Liver (tissue), 9 donors: ENCODE results near the gene BOLA1. TPM values are rescaled to one million over a fixed set of nuclear protein-coding genes. Genes with fewer than 3 reads are reported as not detected.
A peak's percentile ranks its signal among the peaks of the same experiment; 100 is the strongest.

Experiments used
- DNase-seq: peaks from one replicate; pipeline ENCODE4 v3.0.0-alpha.2; 2017; ENCODE audit warnings: low spot score
- H3K27ac ChIP-seq, 2 donors: one replicate each; pipeline ENCODE4 v1.7.0; 2013; ENCODE audit warnings: inconsistent platforms in 2 of 2, low read length in 2 of 2, control low read depth in 1 of 2, low read depth in 1 of 2, mild to moderate bottlenecking in 1 of 2
- H3K27me3 ChIP-seq, 4 donors: one replicate each; pipeline versions ENCODE4 v1.6.1 to v1.7.0; 2013; ENCODE audit warnings: low read length in 3 of 4, inconsistent platforms in 1 of 4, mild to moderate bottlenecking in 1 of 4, moderate library complexity in 1 of 4; ENCODE audit not compliant: control insufficient read depth in 4 of 4, insufficient read depth in 4 of 4
- H3K36me3 ChIP-seq, 4 donors: one replicate each; pipeline versions ENCODE4 v1.6.1 to v1.7.0; 2013; ENCODE audit warnings: low read length in 3 of 4, mild to moderate bottlenecking in 3 of 4, low read depth in 1 of 4, moderate library complexity in 1 of 4; ENCODE audit not compliant: control insufficient read depth in 4 of 4, insufficient read depth in 3 of 4
- H3K4me1 ChIP-seq, 4 donors: one replicate each; pipeline versions ENCODE4 v1.6.1 to v1.7.0; 2013; ENCODE audit warnings: low read length in 3 of 4, mild to moderate bottlenecking in 3 of 4, moderate library complexity in 1 of 4; ENCODE audit not compliant: control insufficient read depth in 4 of 4, insufficient read depth in 4 of 4
- H3K4me3 ChIP-seq, 3 donors: one replicate each; pipeline versions ENCODE4 v1.6.1 to v1.7.0; 2013; ENCODE audit warnings: low read length in 3 of 3, control low read depth in 1 of 3, low read depth in 1 of 3, mild to moderate bottlenecking in 1 of 3
- H3K9ac ChIP-seq, 2 donors: one replicate each; pipeline ENCODE4 v1.7.0; 2013; ENCODE audit warnings: low read length in 2 of 2, mild to moderate bottlenecking in 2 of 2, moderate library complexity in 2 of 2, control low read depth in 1 of 2, low read depth in 1 of 2
- H3K9me3 ChIP-seq, 4 donors: one replicate each; pipeline versions ENCODE4 v1.6.1 to v1.7.0; 2013; ENCODE audit warnings: low read length in 3 of 4; ENCODE audit not compliant: control insufficient read depth in 4 of 4
- CTCF ChIP-seq: fragments of 150-350 bp; IDR thresholded peaks from 2 replicates; pipeline ENCODE4 v1.5.1; 2017; ENCODE audit warnings: improper control_type of control experiment, low read depth, low read length; ENCODE audit not compliant: missing input control
- EGR1 ChIP-seq, 2 donors: IDR thresholded peaks; 2 replicates each; pipeline ENCODE4 v1.6.1; 2016 to 2018; ENCODE audit warnings: antibody characterized with exemption in 2 of 2, low read depth in 2 of 2
- FOXA1 ChIP-seq: IDR thresholded peaks from 2 replicates; pipeline ENCODE4 v1.6.1; 2016; ENCODE audit warnings: antibody characterized with exemption
- FOXA2 ChIP-seq: IDR thresholded peaks from 2 replicates; pipeline ENCODE4 v1.6.1; 2016; ENCODE audit warnings: antibody characterized with exemption
- GABPA ChIP-seq, 2 donors: IDR thresholded peaks in 1 of 2; conservative IDR thresholded peaks in 1 of 2; 2 replicates each; pipeline ENCODE4 v1.6.1; 2016; ENCODE audit warnings: antibody characterized with exemption in 2 of 2, mild to moderate bottlenecking in 1 of 2, moderate library complexity in 1 of 2
- HNF4A ChIP-seq, 2 donors: conservative IDR thresholded peaks; 2 replicates each; pipeline ENCODE4 v1.6.1; 2016; ENCODE audit warnings: antibody characterized with exemption in 2 of 2, mild to moderate bottlenecking in 2 of 2
- HNF4G ChIP-seq: IDR thresholded peaks from 2 replicates; pipeline ENCODE4 v1.6.1; 2016; ENCODE audit warnings: antibody characterized with exemption
- JUND ChIP-seq, 2 donors: IDR thresholded peaks; 2 replicates each; pipeline ENCODE4 v1.6.1; 2016; ENCODE audit warnings: antibody characterized with exemption in 2 of 2
- MAX ChIP-seq: IDR thresholded peaks from 2 replicates; pipeline ENCODE4 v1.6.1; 2016; ENCODE audit warnings: antibody characterized with exemption
- NR2F2 ChIP-seq: IDR thresholded peaks from 2 replicates; pipeline ENCODE4 v1.6.1; 2016; ENCODE audit warnings: antibody characterized with exemption
- RAD21 ChIP-seq, 2 donors: IDR thresholded peaks; 2 replicates each; pipeline ENCODE4 v1.6.1; 2016; ENCODE audit warnings: antibody characterized with exemption in 2 of 2, mild to moderate bottlenecking in 2 of 2
- RXRA ChIP-seq, 2 donors: IDR thresholded peaks; 2 replicates each; pipeline ENCODE4 v1.6.1; 2017 to 2018; ENCODE audit warnings: antibody characterized with exemption in 2 of 2, mild to moderate bottlenecking in 1 of 2
- SP1 ChIP-seq: IDR thresholded peaks from 2 replicates; pipeline ENCODE4 v1.6.1; 2018; ENCODE audit warnings: antibody characterized with exemption, mild to moderate bottlenecking
- TAF1 ChIP-seq: conservative IDR thresholded peaks from 2 replicates; pipeline ENCODE4 v1.6.1; 2016; ENCODE audit warnings: antibody characterized with exemption, mild to moderate bottlenecking
- YY1 ChIP-seq: IDR thresholded peaks from 2 replicates; pipeline ENCODE4 v1.6.1; 2016; ENCODE audit warnings: antibody characterized with exemption, mild to moderate bottlenecking
- WGBS: extraction: QIAGEN DNeasy Blood & Tissue Kit; methylation state at CpG from one replicate; pipeline ENCODE4 v1.1.7; 2013; 5-methylcytosine and 5-hydroxymethylcytosine counted together
- polyA plus RNA-seq, 2 donors: library from polyadenylated mRNA; stranded (reverse) in 1 of 2; unstranded in 1 of 2; fragments of 200-250 nt in 1 of 2; fragments of >200 nt in 1 of 2; fragmentation: Nextera tagmentation in 1 of 2; extraction: Ambion mirVana in 1 of 2; gene quantifications; one replicate each; pipeline versions ENCODE4 v1.2.1 to v1.2.3, GENCODE V29; 2013 to 2015
- total RNA-seq, 2 donors: library from RNA; depleted of rRNA; stranded (reverse); fragments of >200 nt; gene quantifications; one replicate each; pipeline ENCODE4 v1.2.3, GENCODE V29; 2014
- TF ChIP-seq, protein P1 (sequence below): IDR thresholded peaks from 2 replicates; pipeline ENCODE4 v1.6.1; 2016; ENCODE audit warnings: antibody characterized with exemption, mild to moderate bottlenecking
- TF ChIP-seq, protein P2 (sequence below): IDR thresholded peaks from 2 replicates; pipeline ENCODE4 v1.6.1; 2016; ENCODE audit warnings: antibody characterized with exemption
- donor health status: healthy.
- donor health status: healthy.
- donor health status: healthy.
- donor health status: healthy.
- donor health status: healthy.

The BOLA1 gene
- total and polyA plus RNA-seq, 4 donors, result 10.2 to 22.1 (median 11.6) TPM

GRCh38 chr1:149925345-149925744, 26.0 kb downstream of the BOLA1 start:
- no peaks in the 10 kb centered on the region for H3K27me3 ChIP-seq
- peaks cover 6 to 44% (median 30%) of the 10 kb centered on the region in 4 donors for H3K36me3 ChIP-seq
- no peak overlapping the region for H3K27ac ChIP-seq
- H3K4me1 ChIP-seq, result peaks cover 5 to 22% (median 16%) of the 10 kb centered on the region in 4 donors
- no peak for DNase-seq
- TF ChIP-seq GABPA (IDR thresholded peaks at IDR 0.05 in 1 of 2, conservative IDR thresholded peaks at IDR 0.05 in 1 of 2) (no peak), FOXA1 (no peak), MAX (no peak), YY1 (no peak)
- TF ChIP-seq, protein P1, sequence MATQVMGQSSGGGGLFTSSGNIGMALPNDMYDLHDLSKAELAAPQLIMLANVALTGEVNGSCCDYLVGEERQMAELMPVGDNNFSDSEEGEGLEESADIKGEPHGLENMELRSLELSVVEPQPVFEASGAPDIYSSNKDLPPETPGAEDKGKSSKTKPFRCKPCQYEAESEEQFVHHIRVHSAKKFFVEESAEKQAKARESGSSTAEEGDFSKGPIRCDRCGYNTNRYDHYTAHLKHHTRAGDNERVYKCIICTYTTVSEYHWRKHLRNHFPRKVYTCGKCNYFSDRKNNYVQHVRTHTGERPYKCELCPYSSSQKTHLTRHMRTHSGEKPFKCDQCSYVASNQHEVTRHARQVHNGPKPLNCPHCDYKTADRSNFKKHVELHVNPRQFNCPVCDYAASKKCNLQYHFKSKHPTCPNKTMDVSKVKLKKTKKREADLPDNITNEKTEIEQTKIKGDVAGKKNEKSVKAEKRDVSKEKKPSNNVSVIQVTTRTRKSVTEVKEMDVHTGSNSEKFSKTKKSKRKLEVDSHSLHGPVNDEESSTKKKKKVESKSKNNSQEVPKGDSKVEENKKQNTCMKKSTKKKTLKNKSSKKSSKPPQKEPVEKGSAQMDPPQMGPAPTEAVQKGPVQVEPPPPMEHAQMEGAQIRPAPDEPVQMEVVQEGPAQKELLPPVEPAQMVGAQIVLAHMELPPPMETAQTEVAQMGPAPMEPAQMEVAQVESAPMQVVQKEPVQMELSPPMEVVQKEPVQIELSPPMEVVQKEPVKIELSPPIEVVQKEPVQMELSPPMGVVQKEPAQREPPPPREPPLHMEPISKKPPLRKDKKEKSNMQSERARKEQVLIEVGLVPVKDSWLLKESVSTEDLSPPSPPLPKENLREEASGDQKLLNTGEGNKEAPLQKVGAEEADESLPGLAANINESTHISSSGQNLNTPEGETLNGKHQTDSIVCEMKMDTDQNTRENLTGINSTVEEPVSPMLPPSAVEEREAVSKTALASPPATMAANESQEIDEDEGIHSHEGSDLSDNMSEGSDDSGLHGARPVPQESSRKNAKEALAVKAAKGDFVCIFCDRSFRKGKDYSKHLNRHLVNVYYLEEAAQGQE, result no peak
- H3K9ac ChIP-seq, result no peak overlapping the region
- no peak overlapping the region for H3K4me3 ChIP-seq
- 80% methylated on average over 3 of the region's 3 CpGs for WGBS
- no peaks in the 10 kb centered on the region for H3K9me3 ChIP-seq

DNA sequence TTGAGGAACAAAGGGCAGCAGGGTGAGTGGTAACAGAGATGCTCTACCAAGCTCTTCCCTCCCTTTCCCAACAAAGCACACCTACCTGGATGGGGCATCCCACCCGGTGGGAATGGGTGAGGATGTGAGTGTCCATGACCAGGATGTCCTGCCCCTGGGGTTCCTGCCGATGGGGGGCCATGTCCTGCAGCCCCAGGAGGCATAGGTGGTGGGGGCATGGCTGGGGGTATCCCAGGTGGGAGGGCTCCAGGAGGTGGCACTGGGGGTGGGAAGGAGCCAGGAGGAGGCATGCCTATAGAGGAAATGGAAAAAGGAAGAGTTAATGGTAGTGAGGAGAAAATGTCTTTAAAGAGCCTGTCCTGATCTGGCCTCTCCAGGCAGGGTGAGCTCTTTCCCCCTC, 26.4 kb downstream of the BOLA1 start:
- H3K27ac ChIP-seq, result no peak overlapping the region
- peaks cover 5 to 22% (median 16%) of the 10 kb centered on the region in 4 donors for H3K4me1 ChIP-seq
- no peaks in the 10 kb centered on the region for H3K9me3 ChIP-seq
- H3K36me3 ChIP-seq, result peaks cover 6 to 44% (median 30%) of the 10 kb centered on the region in 4 donors
- 90% methylated on average over 2 of the region's 2 CpGs for WGBS
- DNase-seq, result no peak
- no peaks in the 10 kb centered on the region for H3K27me3 ChIP-seq
- no peak for TF ChIP-seq FOXA2
- no peak for TF ChIP-seq NR2F2
- H3K9ac ChIP-seq, result no peak overlapping the region
- no peak overlapping the region for H3K4me3 ChIP-seq

DNA sequence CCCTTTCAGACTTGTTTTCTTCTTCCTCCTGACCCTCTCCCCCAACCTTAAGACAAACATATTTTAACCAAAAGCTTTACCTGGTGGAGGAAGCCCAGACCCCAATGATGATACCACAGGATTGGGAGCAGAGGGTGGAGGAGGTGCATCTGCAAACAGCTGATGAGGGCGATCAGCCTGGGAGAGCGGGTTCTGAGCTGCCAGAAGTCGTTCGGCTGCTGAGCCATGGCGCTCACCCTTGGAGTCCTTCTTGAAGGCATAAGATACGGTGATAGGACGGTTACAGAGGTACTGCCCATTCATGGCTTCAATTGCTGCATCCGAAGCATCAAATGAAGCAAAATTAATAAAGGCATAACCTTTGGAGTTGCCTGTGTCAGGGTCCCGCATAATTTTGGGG, 26.9 kb downstream of the BOLA1 start:
- WGBS, result 95% methylated on average over 9 of the region's 9 CpGs
- Histone ChIP-seq H3K4me3 (peak overlapping the region in 1 of 3 donors; percentile 98), H3K36me3 (peaks cover 6 to 44% (median 30%) of the 10 kb centered on the region in 4 donors), H3K27ac (no peak overlapping the region), H3K27me3 (no peaks in the 10 kb centered on the region), H3K9ac (no peak overlapping the region), H3K9me3 (no peaks in the 10 kb centered on the region), H3K4me1 (peaks cover 5 to 22% (median 16%) of the 10 kb centered on the region in 4 donors)
- no peak for DNase-seq
- TF ChIP-seq EGR1 (IDR thresholded peaks at IDR 0.05; ENCODE audit: low read depth in 2 of 2), result no peak
- no peak for TF ChIP-seq GABPA (IDR thresholded peaks at IDR 0.05 in 1 of 2, conservative IDR thresholded peaks at IDR 0.05 in 1 of 2)
- no peak for TF ChIP-seq HNF4A (conservative IDR thresholded peaks at IDR 0.05)
- no peak for TF ChIP-seq FOXA2
- TF ChIP-seq FOXA1, result no peak
- TF ChIP-seq TAF1, result no peak
- TF ChIP-seq RXRA (IDR thresholded peaks at IDR 0.05), result no peak
- no peak for TF ChIP-seq RAD21 (IDR thresholded peaks at IDR 0.05)
- TF ChIP-seq, protein P2, sequence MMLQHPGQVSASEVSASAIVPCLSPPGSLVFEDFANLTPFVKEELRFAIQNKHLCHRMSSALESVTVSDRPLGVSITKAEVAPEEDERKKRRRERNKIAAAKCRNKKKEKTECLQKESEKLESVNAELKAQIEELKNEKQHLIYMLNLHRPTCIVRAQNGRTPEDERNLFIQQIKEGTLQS, result no peak
- no peak for TF ChIP-seq HNF4G
- no peak for TF ChIP-seq JUND (IDR thresholded peaks at IDR 0.05)
- no peak for TF ChIP-seq CTCF
- TF ChIP-seq SP1, result no peak
- no peak for TF ChIP-seq NR2F2
- TF ChIP-seq, protein P1, result no peak
- TF ChIP-seq MAX, result no peak
- TF ChIP-seq YY1, result no peak
